Adrenal gland (tissue), 12 donors: ENCODE measurements around the gene MAN1B1. TPM values are rescaled to one million over a fixed set of nuclear protein-coding genes. Genes with fewer than 3 reads are reported as not detected.

ENCODE experiments used
- DNase-seq, 7 donors: peaks; one replicate each; pipeline ENCODE4 v3.0.0-alpha.2; 2019 to 2020
- H3K27ac ChIP-seq, 5 donors: fragments of 200-600 bp; sonication (generic) in 4 of 5; 1 replicate in 3 of 5; 2 replicates in 2 of 5; pipeline versions ENCODE4 v1.5.1 to v1.8.0; 2016 to 2020; ENCODE audit warnings: mild to moderate bottlenecking in 1 of 5
- H3K27me3 ChIP-seq: fragments of 200-600 bp; 2 replicates; pipeline ENCODE4 v1.8.0; 2021
- H3K36me3 ChIP-seq, 2 donors: fragments of 200-600 bp; replicated peaks in 1 of 2; 1 replicate in 1 of 2; 2 replicates in 1 of 2; pipeline versions ENCODE4 v1.5.1 to v1.8.0; 2018 to 2022
- H3K4me1 ChIP-seq, 2 donors: fragments of 200-600 bp; replicated peaks in 1 of 2; 1 replicate in 1 of 2; 2 replicates in 1 of 2; pipeline versions ENCODE4 v1.5.1 to v1.8.0; 2018 to 2021
- H3K4me3 ChIP-seq, 4 donors: fragments of 200-600 bp; sonication (generic) in 3 of 4; one replicate each; pipeline ENCODE4 v1.5.1; 2016 to 2018
- H3K9me3 ChIP-seq, 3 donors: fragments of 200-600 bp; sonication (generic) in 1 of 3; replicated peaks in 1 of 3; 1 replicate in 2 of 3; 2 replicates in 1 of 3; pipeline versions ENCODE4 v1.5.1 to v1.8.0; 2016 to 2021
- POLR2A ChIP-seq, 2 donors: fragments of 450-650 bp; IDR thresholded peaks; one replicate each; pipeline ENCODE4 v1.6.1; 2017; ENCODE audit warnings: antibody characterized with exemption in 2 of 2, mild to moderate bottlenecking in 2 of 2, moderate library complexity in 1 of 2
- WGBS, 4 donors: extraction: QIAGEN DNeasy Blood & Tissue Kit in 2 of 4; methylation state at CpG; one replicate each; pipeline versions ENCODE4 v1.1.5 to v1.1.7; 2013 to 2017; 5-methylcytosine and 5-hydroxymethylcytosine counted together
- intact Hi-C, 2 donors: fragments of 100-400 bp; cut with DNase I; formaldehyde crosslinking; loops; one replicate each; pipeline versions ENCODE4 v1.14.1 to v1.15.0; 2022 to 2023
- polyA plus RNA-seq, 3 donors: library from polyadenylated mRNA; stranded (reverse); fragments of 200-250 nt in 2 of 3; fragments of 350-450 nt in 1 of 3; fragmentation: Illumina TruSeq in 1 of 3; extraction: RNeasy Lipid Tissue Mini Kit (QIAGEN cat#74804) in 1 of 3; gene quantifications; one replicate each; pipeline ENCODE4 v1.2.3, GENCODE V29; 2013 to 2014
- total RNA-seq, 9 donors: library from RNA; depleted of rRNA in 4 of 9; stranded (reverse); fragments of >200 nt in 4 of 9; fragments of 120-200 nt in 1 of 9; fragmentation: NEBNext Ultra II Directional in 1 of 9; extraction: Animal tissue kit (Norgen Biotek cat#: 25700) in 1 of 9; gene quantifications; one replicate each; pipeline versions ENCODE4 v1.1.0 to v1.2.4, GENCODE V29; 2013 to 2023
- TF ChIP-seq, protein P1 (sequence below), 6 experiments: fragments of 450-650 bp in 4 of 6; fragments of 200-600 bp in 2 of 6; sonication (generic) in 1 of 6; IDR thresholded peaks; 1 replicate in 5 of 6; 2 replicates in 1 of 6; pipeline versions ENCODE4 v1.5.1 to v1.8.0; 2016 to 2021; ENCODE audit warnings: antibody characterized with exemption in 6 of 6, mild to moderate bottlenecking in 2 of 6, moderate library complexity in 1 of 6
- donor health status: healthy with polysubstance abuse.
- donor health status: Bipolar disorder and iron deficiency.
- donor health status: DM: yes; HTN: yes; CAD: no.
- donor health status: DM: no; HTN: no; CAD: no.
- donor health status: DM: no; HTN: no; CAD: no.
- donor health status: DM: yes; HTN: yes; CAD: no.

MAN1B1 gene
- total and polyA plus RNA-seq, 12 donors, result 44.4 to 138 (median 67.9) TPM

DNA sequence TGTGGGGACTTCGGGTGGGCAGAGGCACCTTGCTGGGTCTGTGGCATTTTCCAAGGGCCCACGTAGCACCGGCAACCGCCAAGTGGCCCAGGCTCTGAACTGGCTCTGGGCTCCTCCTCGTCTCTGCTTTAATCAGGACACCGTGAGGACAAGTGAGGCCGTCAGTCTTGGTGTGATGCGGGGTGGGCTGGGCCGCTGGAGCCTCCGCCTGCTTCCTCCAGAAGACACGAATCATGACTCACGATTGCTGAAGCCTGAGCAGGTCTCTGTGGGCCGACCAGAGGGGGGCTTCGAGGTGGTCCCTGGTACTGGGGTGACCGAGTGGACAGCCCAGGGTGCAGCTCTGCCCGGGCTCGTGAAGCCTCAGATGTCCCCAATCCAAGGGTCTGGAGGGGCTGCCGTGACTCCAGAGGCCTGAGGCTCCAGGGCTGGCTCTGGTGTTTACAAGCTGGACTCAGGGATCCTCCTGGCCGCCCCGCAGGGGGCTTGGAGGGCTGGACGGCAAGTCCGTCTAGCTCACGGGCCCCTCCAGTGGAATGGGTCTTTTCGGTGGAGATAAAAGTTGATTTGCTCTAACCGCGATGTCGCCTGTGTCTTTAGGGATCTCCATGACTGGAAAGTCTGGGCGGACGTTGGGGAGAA is 21.9 kb downstream of the MAN1B1 start:
- Histone ChIP-seq H3K27me3 (no peaks in the 10 kb centered on the region), H3K36me3 (peaks cover 0 to 87% of the 10 kb centered on the region in 2 donors), H3K27ac (no peak overlapping the region), H3K9me3 (no peaks in the 10 kb centered on the region), H3K4me1 (peaks cover 0 to 6% of the 10 kb centered on the region in 2 donors), H3K4me3 (no peak overlapping the region)
- no peak for DNase-seq
- WGBS, 4 donors, result 87 to 90% (median 90%) methylated on average over 19 to 29 of the region's 29 CpGs
- TF ChIP-seq, protein P1, sequence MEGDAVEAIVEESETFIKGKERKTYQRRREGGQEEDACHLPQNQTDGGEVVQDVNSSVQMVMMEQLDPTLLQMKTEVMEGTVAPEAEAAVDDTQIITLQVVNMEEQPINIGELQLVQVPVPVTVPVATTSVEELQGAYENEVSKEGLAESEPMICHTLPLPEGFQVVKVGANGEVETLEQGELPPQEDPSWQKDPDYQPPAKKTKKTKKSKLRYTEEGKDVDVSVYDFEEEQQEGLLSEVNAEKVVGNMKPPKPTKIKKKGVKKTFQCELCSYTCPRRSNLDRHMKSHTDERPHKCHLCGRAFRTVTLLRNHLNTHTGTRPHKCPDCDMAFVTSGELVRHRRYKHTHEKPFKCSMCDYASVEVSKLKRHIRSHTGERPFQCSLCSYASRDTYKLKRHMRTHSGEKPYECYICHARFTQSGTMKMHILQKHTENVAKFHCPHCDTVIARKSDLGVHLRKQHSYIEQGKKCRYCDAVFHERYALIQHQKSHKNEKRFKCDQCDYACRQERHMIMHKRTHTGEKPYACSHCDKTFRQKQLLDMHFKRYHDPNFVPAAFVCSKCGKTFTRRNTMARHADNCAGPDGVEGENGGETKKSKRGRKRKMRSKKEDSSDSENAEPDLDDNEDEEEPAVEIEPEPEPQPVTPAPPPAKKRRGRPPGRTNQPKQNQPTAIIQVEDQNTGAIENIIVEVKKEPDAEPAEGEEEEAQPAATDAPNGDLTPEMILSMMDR (IDR thresholded peaks at IDR 0.05), result no peak
- TF ChIP-seq POLR2A (IDR thresholded peaks at IDR 0.05), result no peak
- intact Hi-C loops, result no loop called here

DNA sequence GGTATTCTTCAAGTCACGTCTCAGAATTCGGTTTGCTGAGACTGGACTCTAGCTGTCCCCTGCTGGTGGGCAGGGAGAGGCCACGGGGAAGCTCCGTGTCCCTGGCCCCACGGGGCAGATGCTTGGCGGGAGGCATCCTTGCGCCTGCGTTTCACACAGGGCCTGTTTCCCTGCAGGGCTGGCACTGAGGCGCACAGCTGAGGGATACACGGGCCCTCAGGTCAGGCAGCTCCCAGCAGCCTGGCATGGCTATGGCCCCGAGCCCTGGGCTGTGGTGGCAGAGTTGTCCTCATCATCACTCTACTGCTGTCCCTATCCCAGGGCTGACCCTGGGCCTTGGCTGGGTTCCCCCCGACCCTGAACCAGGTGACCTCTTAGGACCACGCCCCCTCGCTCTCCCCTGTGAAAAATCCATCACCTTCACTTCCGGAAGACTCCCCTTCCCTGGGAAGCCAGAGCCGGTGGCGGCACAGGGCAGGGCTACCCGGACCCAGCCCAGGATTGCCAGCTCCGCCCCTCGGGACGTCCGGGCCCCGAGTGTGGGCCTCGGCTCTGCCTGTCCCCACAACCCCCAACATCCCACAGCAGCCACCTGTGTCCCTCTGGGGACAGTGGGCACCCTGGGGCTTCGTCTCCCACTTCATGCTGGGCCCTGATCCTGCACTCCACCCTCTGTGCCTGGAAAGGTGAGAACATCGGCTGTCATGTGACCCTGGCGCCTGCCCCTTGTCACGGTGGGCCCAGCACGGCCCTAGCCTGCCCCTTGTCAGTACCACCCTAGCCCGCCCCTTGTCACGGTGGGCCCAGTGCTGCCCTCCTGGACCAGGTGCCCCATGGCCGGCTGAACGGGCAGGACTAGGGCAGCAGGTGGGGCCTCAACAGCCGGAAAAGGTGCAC is 22.7 kb downstream of the MAN1B1 start:
- Histone ChIP-seq H3K27me3 (no peaks in the 10 kb centered on the region), H3K27ac (no peak overlapping the region), H3K36me3 (peaks cover 0 to 80% of the 10 kb centered on the region in 2 donors), H3K9me3 (no peaks in the 10 kb centered on the region), H3K4me1 (peaks cover 0 to 6% of the 10 kb centered on the region in 2 donors), H3K4me3 (no peak overlapping the region)
- WGBS, 4 donors, result 80 to 85% (median 83%) methylated on average over 17 to 34 of the region's 34 CpGs
- no peak for DNase-seq
- TF ChIP-seq, protein P1 (IDR thresholded peaks at IDR 0.05), result no peak
- no peak for TF ChIP-seq POLR2A (IDR thresholded peaks at IDR 0.05)
- intact Hi-C loops, result no loop called here

DNA sequence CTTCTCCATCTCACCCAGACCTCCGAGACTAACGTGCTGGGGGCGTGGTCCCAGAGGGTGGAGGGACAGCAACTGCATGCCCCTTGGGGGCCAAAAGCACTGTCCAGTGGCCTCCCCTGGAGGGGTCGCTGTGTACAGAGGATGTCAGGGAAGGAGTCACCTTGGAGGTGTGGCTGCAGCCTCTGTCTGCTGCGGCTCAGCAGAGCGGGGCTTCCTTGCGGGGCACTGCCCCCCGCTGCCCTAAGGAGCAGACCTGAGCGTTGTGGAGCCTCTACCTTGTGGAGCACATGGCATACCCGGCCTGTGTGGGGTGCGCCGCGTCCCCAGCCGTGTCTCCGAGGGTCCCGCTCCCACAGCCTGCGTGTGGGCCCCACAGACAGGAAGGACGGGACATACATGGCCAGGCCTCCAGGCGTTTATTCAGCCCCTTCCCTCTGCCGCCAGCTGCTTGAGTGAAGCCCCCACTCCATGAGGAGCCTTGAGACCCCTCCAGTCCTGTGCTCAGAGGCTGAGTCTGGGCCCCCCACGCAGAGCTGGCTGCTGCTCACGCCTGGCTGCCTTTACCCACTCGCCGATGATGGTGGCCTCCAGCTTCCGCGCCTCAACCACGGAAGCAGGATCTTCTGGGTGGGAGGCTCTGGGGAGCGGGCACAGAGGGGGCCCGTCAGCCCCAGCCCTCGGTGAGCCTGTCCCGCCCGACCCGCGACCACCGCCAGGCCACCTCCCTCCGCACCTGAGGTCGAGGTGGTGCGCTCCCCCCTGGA is 23.5 kb downstream of the MAN1B1 start:
- TF ChIP-seq POLR2A (IDR thresholded peaks at IDR 0.05), result no peak
- TF ChIP-seq, protein P1 (IDR thresholded peaks at IDR 0.05), result no peak
- 83 to 90% (median 88%) methylated on average over 15 to 38 of the region's 38 CpGs for WGBS, 4 donors
- no peak for DNase-seq
- intact Hi-C loops, result no loop called here
- no peak overlapping the region for H3K27ac ChIP-seq
- no peaks in the 10 kb centered on the region for H3K27me3 ChIP-seq
- H3K9me3 ChIP-seq, result no peaks in the 10 kb centered on the region
- H3K36me3 ChIP-seq, result peaks cover 0 to 71% of the 10 kb centered on the region in 2 donors
- no peak overlapping the region for H3K4me3 ChIP-seq
- peaks cover 5 to 11% of the 10 kb centered on the region in 2 donors for H3K4me1 ChIP-seq
